Mesodermal cell (in vitro differentiated cells): ENCODE results near the gene UBE2E3.
"Not testable (repeated sequence)": the region's sequence is repeated elsewhere in the genome, so short reads cannot be mapped to it uniquely, and the experiment has no call there.

Source experiments
- H3K27ac ChIP-seq: 2 replicates; pipeline ENCODE4 v1.7.0; 2013; ENCODE audit warnings: mild to moderate bottlenecking, low read depth, low read length, moderate library complexity; ENCODE audit not compliant: severe bottlenecking
- H3K36me3 ChIP-seq: 2 replicates; pipeline ENCODE4 v1.7.1; 2013; ENCODE audit warnings: mild to moderate bottlenecking, low read length, moderate library complexity; ENCODE audit not compliant: control insufficient read depth, insufficient read depth
- H3K4me1 ChIP-seq: one replicate; pipeline ENCODE4 v1.7.1; 2013; ENCODE audit warnings: mild to moderate bottlenecking, low read length; ENCODE audit not compliant: insufficient read depth, control insufficient read depth, poor library complexity, severe bottlenecking
- H3K4me3 ChIP-seq: 2 replicates; pipeline ENCODE4 v1.7.0; 2013; ENCODE audit warnings: low read length, control low read depth, mild to moderate bottlenecking; ENCODE audit not compliant: insufficient read depth, poor library complexity, severe bottlenecking; ENCODE audit errors: extremely low read depth
- H3K9me3 ChIP-seq: 2 replicates; pipeline ENCODE4 v1.7.1; 2013; ENCODE audit warnings: mild to moderate bottlenecking, low read length, moderate library complexity; ENCODE audit not compliant: control insufficient read depth
- WGBS, 2 experiments: methylation state at CpG; one replicate each; pipeline ENCODE4 v1.1.5; 2013; ENCODE audit warnings: missing lambda C conversion rate in 2 of 2; ENCODE audit not compliant: insufficient coverage in 2 of 2; 5-methylcytosine and 5-hydroxymethylcytosine counted together

Gene UBE2E3

GRCh38 chr2:181074457-181074856, 94.1 kb downstream of the UBE2E3 start:
- 94% methylated on average over 2 of the region's 2 CpGs; no CpG with 5 or more reads in 1 of the 2 experiments for WGBS, 2 experiments

GRCh38 chr2:181076658-181077057, 96.3 kb downstream of the UBE2E3 start:
- Histone ChIP-seq H3K36me3 (no peaks in the 10 kb centered on the region), H3K27ac (no peak overlapping the region), H3K4me1 (peaks cover 29% of the 10 kb centered on the region), H3K9me3 (no peaks in the 10 kb centered on the region), H3K4me3 (no peak overlapping the region)
- no CpG with 5 or more reads among the region's 1 CpG for WGBS, 2 experiments

More at GRCh38 chr2:181074457-181074856, 94.1 kb downstream of the UBE2E3 start:
- H3K36me3 ChIP-seq: peaks cover 4% of the 10 kb centered on the region
- peaks cover 45% of the 10 kb centered on the region for H3K4me1 ChIP-seq
- no peaks in the 10 kb centered on the region for H3K9me3 ChIP-seq
- no peak overlapping the region for H3K27ac ChIP-seq
- no peak overlapping the region for H3K4me3 ChIP-seq

- 82 to 88% methylated on average over 2 of the region's 4 CpGs for WGBS, 2 experiments
- peaks cover 25% of the 10 kb centered on the region for H3K4me1 ChIP-seq
- no peaks in the 10 kb centered on the region for H3K9me3 ChIP-seq
- H3K27ac ChIP-seq: no peak overlapping the region
- no peak overlapping the region for H3K4me3 ChIP-seq
- H3K36me3 ChIP-seq: no peaks in the 10 kb centered on the region
Observed at GRCh38 chr2:181077128-181077709, 96.8 kb downstream of the UBE2E3 start.

- no CpG with 5 or more reads among the region's 2 CpGs for WGBS, 2 experiments
- H3K9me3 ChIP-seq: no peaks in the 10 kb centered on the region
- no peak overlapping the region for H3K27ac ChIP-seq
- H3K36me3 ChIP-seq: no peaks in the 10 kb centered on the region
- H3K4me1 ChIP-seq: no peaks in the 10 kb centered on the region
- no peak overlapping the region for H3K4me3 ChIP-seq
Observed at GRCh38 chr2:181083140-181083539, 102.7 kb downstream of the UBE2E3 start.

- WGBS, 2 experiments: 90 to 100% methylated on average over 1 of the region's 1 CpG
- Histone ChIP-seq H3K4me1 (no peaks in the 10 kb centered on the region), H3K4me3 (no peak overlapping the region), H3K9me3 (no peaks in the 10 kb centered on the region), H3K36me3 (no peaks in the 10 kb centered on the region), H3K27ac (no peak overlapping the region)
Observed at GRCh38 chr2:181085734-181086133, 105.3 kb downstream of the UBE2E3 start.

- not testable (repeated sequence) for H3K27ac ChIP-seq, H3K36me3 ChIP-seq, H3K9me3 ChIP-seq, H3K4me3 ChIP-seq, H3K4me1 ChIP-seq
- WGBS, 2 experiments: 80 to 86% methylated on average over 1 of the region's 4 CpGs
Observed at GRCh38 chr2:181091920-181092319, 111.5 kb downstream of the UBE2E3 start.

GRCh38 chr2:181095486-181095885, 115.1 kb downstream of the UBE2E3 start:
- Histone ChIP-seq H3K27ac (no peak overlapping the region), H3K4me1 (no peaks in the 10 kb centered on the region), H3K36me3 (no peaks in the 10 kb centered on the region), H3K4me3 (no peak overlapping the region), H3K9me3 (peaks cover 3% of the 10 kb centered on the region)
- 58 to 72% methylated on average over 1 to 2 of the region's 2 CpGs for WGBS, 2 experiments

GRCh38 chr2:181103659-181104058, 123.3 kb downstream of the UBE2E3 start:
- Histone ChIP-seq H3K4me3 (no peak overlapping the region), H3K4me1 (peaks cover 12% of the 10 kb centered on the region), H3K9me3 (no peaks in the 10 kb centered on the region)

GRCh38 chr2:181104512-181105115, 124.2 kb downstream of the UBE2E3 start:
- H3K9me3 ChIP-seq: no peaks in the 10 kb centered on the region
- no peaks in the 10 kb centered on the region for H3K36me3 ChIP-seq
- WGBS, 2 experiments: 62 to 90% methylated on average over 2 to 4 of the region's 7 CpGs
- peaks cover 12% of the 10 kb centered on the region for H3K4me1 ChIP-seq
- no peak overlapping the region for H3K4me3 ChIP-seq
- H3K27ac ChIP-seq: no peak overlapping the region

More at GRCh38 chr2:181103659-181104058, 123.3 kb downstream of the UBE2E3 start:
- no peak overlapping the region for H3K27ac ChIP-seq
- H3K36me3 ChIP-seq: no peaks in the 10 kb centered on the region

- H3K36me3 ChIP-seq: no peaks in the 10 kb centered on the region
- H3K27ac ChIP-seq: no peak overlapping the region
- peaks cover 12% of the 10 kb centered on the region for H3K4me1 ChIP-seq
- 100% methylated on average over 1 of the region's 2 CpGs; no CpG with 5 or more reads in 1 of the 2 experiments for WGBS, 2 experiments
- H3K9me3 ChIP-seq: no peaks in the 10 kb centered on the region
- H3K4me3 ChIP-seq: no peak overlapping the region
Observed at GRCh38 chr2:181105562-181105961, 125.2 kb downstream of the UBE2E3 start.

- Histone ChIP-seq H3K36me3 (no peaks in the 10 kb centered on the region), H3K9me3 (no peaks in the 10 kb centered on the region), H3K4me3 (no peak overlapping the region), H3K4me1 (peaks cover 12% of the 10 kb centered on the region), H3K27ac (no peak overlapping the region)
- 100% methylated on average over 1 of the region's 2 CpGs for WGBS, 2 experiments
Observed at GRCh38 chr2:181106229-181106628, 125.8 kb downstream of the UBE2E3 start.
